HK-2 (cell line): ENCODE results near the gene OR2S2.
"Not testable (repeated sequence)": the region's sequence is repeated elsewhere in the genome, so short reads cannot be mapped to it uniquely, and the experiment has no call there.

Experiments
- DNase-seq: peaks from one replicate; pipeline ENCODE4 v3.0.0-alpha.2; 2018; ENCODE audit not compliant: unreplicated experiment

OR2S2 gene

GRCh38 chr9:35958104-35958837, at the start of gene OR2S2:
OR2S2 (minus strand) TSS chr9:35958154; CDS start chr9:35958098, 56 bp downstream.
- no peak for DNase-seq

GRCh38 chr9:36007316-36007708, 49.4 kb upstream of the OR2S2 start:
- DNase-seq = no peak

- DNase-seq = no peak
These were observed 48.8 kb upstream of the OR2S2 start for GRCh38 chr9:36006549-36007315.

GRCh38 chr9:36005891-36006290, 47.9 kb upstream of the OR2S2 start:
- no peak for DNase-seq

- no peak for DNase-seq
These were observed 40.4 kb upstream of the OR2S2 start for GRCh38 chr9:35998333-35998732.

GRCh38 chr9:35997016-35997415, 39.1 kb upstream of the OR2S2 start:
- not testable (repeated sequence) for DNase-seq

GRCh38 chr9:35996358-35996970, 38.5 kb upstream of the OR2S2 start:
- DNase-seq = peak; percentile 38

GRCh38 chr9:35994959-35995358, 37.0 kb upstream of the OR2S2 start:
- DNase-seq = no peak

GRCh38 chr9:35993976-35994720, 36.2 kb upstream of the OR2S2 start:
- DNase-seq = no peak

GRCh38 chr9:35993136-35993535, 35.2 kb upstream of the OR2S2 start:
- DNase-seq = not testable (repeated sequence)

GRCh38 chr9:35990155-35990554, 32.2 kb upstream of the OR2S2 start:
- DNase-seq = no peak

- no peak for DNase-seq
These were observed 26.1 kb upstream of the OR2S2 start for GRCh38 chr9:35984021-35984420.

- no peak for DNase-seq
These were observed 23.7 kb upstream of the OR2S2 start for GRCh38 chr9:35981699-35982098.

GRCh38 chr9:35980289-35981011, 22.5 kb upstream of the OR2S2 start:
- no peak for DNase-seq

- DNase-seq = no peak
These were observed 20.8 kb upstream of the OR2S2 start for GRCh38 chr9:35978792-35979191.

GRCh38 chr9:35976726-35977125, 18.8 kb upstream of the OR2S2 start:
- DNase-seq = no peak

GRCh38 chr9:35974800-35975199, 16.8 kb upstream of the OR2S2 start:
- DNase-seq = no peak

GRCh38 chr9:35972093-35972492, 14.1 kb upstream of the OR2S2 start:
- no peak for DNase-seq

GRCh38 chr9:35967042-35967441, 9.1 kb upstream of the OR2S2 start:
- no peak for DNase-seq

GRCh38 chr9:35966433-35966832, 8.5 kb upstream of the OR2S2 start:
- no peak for DNase-seq

- DNase-seq = no peak
These were observed 7.1 kb upstream of the OR2S2 start for GRCh38 chr9:35965011-35965410.
